NCI-H446 (cell line): ENCODE measurements around the gene COL6A3.
"Not testable (repeated sequence)": the region's sequence is repeated elsewhere in the genome, so short reads cannot be mapped to it uniquely, and the experiment has no call there.

Experiments
- DNase-seq, 2 experiments: peaks; one replicate each; lab custom pipeline; 2025; lab: John Stamatoyannopoulos, UW

COL6A3 gene

DNA sequence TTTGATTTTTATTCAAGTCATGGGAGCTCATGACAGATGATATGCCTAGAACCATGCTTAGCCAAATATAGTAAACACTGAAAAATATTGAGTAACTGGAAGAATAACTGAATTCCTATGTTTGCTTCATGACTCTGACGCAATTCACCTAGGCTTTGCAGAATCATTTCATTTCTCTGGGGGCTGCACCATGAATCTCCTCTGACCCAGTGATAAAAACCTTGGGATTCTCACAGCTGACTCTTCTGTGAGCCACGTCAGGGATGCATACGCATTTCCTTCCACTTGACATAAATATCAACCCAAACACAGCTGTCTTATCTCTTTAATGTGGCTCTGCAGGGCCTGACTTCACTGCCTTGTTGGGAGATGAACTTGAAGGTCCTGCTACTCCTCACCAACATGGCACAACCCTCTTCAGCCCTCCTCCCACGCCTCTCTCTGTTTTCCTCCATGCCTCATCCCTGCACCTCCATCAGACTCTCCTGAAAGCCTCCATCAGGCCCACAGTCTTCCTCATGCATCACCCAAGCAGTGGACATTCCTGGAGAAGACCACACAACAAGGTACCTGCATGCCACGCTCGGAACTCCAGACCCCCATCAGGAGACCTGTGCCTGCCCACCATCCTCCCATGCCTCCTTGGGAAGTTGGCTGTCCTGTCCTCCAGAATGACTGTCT is 29.8 kb downstream of the COL6A3 start:
- DNase-seq: no peak

DNA sequence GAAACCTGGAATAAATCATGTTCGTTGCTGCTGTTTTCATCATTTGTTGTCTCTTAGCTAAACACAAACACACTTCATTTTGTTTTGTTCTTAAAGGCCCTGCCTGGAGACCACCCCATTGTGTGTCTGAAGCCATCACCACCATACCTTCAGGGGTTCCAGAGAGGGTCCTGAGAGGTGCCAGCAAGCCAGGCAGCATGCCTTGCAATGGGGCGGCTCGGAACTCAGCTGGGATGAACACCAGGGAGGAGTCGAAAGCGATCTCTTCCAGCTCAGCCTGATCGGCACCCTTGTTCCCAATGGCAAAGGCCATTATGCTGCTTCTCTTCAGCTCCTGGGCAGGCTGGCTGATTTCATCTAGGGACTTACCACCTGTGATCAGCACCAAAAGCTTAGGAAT is 33.2 kb downstream of the COL6A3 start:
- no peak for DNase-seq

DNA sequence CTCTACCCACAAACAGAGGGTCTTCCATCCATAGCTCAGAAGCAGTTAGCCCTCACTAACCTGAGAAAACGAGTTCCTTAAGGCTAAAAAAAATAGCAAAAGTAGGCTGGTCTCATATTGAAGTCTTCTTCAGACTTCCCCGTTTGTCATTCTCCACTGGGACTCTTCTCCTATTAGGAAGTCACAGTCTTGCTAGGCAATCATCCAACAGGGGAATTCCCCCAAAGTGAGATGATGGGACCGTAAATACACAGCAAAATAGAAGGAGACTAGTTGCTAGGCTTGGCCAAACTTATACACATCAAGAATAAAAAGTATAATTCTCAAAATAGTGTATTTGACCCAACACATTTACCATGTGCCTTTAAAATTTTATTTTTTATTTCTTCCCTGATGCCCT is 34.3 kb downstream of the COL6A3 start:
- no peak for DNase-seq

DNA sequence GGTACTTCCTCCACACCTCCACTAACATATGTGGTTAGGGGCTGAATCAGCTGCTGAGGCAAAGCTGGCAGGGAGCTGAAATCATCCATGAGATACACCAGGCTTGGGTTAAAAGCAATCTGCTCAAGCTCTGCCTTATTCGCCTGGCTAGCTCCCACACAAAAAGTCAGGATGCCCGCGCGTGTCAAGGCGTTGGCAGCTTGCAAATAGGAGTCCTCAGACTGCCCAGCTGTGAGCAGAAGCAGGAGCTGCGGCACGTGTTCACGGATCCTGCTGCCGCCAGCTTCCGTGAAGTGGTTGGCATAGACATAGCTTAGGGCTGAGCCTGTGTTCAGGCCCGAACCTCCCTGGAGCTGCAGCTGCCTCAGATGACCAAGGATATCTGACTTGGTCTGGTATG is 35.3 kb downstream of the COL6A3 start:
- no peak for DNase-seq

DNA sequence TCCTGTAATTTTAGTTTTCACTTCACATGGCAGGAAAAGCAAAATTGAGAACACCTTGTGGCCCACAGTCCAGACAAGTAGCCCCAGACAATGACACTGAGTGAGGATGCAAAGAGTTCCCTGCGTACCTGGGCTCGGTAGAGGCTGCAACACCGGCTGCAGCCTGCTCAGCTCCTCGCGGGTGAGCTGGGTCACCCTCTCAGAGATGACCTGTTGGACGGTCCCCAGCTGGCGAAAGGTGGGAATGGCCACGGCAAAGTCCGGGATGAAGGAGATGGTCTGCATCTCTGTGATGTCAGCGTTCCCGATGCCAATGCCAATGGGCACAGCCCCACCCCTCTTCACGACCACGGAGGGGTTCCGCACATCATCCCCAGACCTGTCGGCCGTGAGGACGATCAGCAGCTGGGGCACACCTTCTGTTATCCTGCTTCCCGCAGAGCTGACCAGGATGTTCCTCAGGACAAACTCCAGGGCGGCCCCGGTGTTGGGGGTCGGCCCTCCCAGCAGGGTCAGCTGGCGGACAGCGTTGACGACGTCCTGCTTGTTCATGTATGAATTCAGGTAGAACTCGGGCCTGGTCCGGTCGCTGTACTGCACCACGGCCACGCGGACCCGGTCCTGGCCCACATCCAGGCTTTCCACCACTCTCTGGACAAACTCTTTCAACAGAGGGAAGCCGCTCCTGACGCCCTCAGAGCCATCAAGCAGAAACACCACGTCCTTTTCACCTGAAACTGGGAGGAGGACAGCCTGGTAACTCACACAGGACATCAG is 39.5 kb downstream of the COL6A3 start:
- no peak for DNase-seq

DNA sequence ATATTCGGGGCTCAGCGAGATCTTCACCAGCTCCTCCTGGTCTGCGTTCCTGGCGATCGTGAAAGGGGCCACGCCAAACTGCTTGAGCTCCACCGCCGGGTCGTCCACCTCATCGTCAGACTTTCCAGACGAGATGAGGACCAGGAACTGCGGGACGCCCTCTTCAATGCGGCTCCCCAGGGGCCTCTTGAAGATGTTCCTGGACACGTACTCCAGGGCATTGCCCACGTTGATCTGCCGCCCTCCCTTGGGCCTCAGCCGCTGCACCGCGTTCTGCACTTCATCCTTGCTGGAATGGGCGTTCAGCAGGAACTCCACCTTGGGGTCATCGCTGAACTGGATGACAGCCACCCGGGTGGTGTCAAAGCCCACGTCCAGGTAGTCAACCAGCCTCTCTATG is 42.1 kb downstream of the COL6A3 start:
- DNase-seq: no peak

DNA sequence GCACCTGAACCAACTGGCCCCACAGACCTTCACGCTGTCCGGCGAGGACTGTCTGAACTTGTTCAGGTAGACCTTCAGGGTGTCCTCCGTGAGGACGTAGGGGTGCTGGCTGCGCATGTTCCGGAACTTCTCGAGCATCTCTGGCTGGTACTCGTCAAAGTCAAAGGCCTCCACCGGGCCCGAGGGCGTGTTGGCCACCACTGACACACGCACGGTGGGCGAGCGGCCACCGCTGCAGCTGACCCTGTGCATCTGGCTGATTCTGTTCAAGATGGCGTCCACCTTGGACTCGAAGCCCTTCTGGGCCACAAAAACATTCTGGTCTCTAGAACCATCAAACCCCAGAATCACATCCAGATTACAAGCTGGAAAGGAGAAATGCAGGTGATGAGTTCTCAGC is 48.3 kb downstream of the COL6A3 start:
- DNase-seq: no peak

DNA sequence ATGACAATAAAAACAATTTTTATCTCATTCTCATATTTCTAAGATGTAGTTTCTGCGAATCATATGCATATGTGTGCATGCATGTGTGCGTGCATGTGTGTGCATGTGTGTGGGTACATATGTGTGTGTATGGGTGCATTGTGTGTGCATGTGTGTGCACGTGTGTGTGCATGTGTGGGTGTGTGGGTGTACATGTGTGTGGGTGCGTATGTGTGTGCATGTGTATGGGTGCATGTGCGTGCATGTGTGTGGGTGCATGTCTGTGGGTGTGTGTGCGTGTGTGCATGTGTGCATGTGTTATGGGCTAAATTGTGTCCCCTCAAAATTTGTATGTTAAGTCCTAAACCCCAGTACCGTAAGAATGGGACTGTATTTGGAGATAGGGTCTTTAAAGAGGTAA is 49.3 kb downstream of the COL6A3 start:
- no peak for DNase-seq

DNA sequence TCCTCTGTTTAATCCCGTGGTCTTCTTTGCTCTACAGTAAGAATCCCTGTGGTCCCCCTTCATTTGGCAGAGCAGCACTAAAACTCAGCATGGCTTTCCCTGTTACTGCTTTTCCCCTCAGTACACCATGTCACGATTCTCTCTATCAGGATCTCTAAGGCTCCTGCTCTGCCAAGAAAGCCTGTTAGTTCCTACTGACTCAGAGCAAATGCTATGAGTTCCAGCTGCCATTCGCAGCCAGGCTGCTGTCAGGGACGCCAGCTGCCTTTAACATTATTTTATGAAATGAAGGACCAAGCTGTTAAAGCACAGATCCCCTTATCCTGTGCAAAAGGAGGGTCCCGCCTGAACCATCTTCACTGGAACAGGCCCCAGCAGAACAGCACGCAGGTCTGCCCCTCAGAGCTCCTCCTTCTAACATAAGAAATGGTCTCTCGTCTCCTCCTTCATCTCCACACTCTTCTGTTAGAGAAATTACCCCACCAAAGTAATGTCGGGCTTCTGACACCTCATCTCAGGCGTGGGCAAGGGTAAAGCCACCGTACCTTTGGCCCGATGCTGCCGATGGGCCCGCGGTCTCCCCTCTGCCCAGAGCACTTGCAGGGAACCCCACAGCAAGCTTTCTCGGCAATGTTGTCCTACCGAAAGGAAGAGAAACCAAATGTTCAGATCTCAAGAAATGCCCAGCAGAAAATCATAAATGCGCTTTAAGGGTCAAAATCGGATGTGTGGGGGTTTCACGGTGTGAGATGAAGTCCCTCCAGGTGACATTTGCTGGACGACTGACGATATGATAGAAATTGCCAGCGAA is 52.6 kb downstream of the COL6A3 start:
- peak in 1 of 2 experiments; percentile 44 for DNase-seq

DNA sequence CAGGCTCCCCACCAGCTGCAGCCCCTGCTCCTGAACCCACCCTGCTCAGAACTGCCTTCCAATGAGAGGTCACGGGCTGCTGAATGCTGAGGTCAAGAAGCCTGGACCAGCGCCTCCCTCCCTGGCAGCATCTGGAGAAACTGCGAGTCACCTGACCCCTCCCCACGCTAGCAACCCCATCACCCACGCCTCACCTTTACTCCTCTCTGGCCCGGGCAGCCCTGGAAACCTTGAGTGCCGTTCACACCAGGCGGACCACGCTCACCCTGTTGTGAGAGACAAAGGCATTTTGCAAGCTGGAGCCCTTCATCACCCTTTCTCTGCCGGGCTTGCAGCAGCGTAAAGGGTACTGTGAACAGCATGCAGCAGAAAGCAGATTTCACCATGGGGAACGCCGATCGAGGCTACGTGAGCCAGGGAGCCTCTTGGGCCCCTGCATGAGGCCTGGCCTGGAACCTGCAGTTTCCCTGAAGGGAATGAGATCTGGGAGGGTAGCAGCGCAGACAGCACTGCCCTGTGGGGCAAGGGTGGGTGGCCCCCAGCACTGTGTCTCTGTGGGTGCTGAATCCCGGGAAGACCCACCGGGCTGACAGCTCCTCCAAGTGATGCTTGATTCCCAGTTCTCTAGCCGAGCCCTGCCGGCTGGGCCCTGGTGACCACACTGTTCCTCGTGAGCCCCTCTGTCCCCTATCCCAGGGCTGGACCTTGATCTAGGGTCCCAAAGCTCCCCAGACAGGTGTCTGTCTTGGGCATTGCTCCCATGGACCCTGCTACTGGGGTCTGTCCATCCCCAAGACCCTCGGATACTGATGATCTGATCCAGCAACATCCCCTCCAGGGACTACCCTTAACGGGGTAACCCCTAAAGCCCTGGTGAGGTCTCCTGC is 53.8 kb downstream of the COL6A3 start:
- DNase-seq: no peak

DNA sequence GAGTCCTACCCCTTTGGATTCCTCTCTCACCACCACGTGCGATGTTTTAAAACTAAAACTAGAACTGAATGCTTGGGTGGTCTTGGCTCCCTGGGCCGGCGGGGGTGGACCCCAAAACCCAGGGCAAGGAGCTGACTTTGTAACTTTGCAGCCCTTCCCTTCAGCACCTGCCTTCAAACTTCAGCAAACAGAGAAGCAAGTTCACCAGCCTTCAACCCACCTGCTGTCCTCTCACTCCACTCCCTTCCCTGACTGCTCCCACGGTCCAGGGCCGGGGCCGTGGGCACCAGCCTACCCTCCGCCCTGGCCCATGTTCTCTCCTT is 54.5 kb downstream of the COL6A3 start:
- DNase-seq: no peak

DNA sequence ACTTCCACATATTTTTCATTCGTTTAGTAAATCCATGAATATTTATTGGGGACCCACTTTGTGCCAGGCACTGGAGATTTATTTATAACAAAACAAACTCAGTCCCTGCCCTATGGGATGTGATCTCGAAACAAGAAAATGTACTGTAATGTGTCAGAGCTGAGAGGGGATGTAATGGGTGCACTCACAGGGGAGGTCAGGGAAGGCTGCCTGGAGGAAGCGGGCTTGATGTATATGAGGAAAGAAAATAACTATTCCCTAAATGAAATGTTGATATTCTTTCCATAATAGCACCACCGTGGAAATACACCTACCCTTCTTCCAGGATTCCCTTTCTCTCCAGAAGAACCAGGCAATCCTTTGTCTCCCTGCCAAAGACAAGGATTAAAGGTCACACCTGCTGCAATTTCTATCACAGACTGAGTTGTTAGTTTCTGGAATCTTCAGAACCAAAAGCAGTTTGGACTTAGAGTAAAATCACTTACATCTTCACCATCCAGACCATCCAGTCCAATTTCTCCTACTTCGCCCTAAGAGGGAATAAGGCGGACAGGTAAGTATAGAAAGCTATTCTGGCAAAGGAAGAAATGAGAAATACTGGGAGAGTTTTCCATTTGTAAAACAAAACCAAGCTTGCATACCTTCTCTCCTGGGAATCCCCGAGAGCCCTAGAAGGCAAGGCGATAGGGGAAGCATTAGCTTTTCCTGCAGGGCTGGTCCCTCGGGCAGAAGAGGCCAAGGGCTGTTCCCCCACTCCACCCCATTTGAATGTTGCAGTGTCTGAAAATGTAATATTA is 55.0 kb downstream of the COL6A3 start:
- DNase-seq: no peak

DNA sequence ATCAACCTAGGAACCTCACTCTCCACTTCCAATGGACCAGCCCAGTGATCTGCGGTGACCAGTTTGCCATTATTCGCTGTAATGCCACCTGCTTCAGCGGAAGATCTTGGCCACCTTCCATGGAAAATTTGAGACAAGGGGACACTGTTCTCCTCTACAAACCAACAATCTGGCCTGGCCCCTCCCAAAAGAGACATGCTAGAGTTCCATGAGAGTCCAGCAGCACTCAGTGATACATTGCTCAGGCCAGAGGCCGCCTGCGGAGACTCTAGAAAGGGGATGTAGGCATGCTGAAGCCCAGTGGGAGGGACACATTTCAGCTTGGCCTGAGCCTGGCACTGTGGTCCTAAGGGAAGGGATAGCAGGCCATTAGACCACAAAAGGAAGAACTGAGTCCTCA is 58.3 kb downstream of the COL6A3 start:
- no peak for DNase-seq

DNA sequence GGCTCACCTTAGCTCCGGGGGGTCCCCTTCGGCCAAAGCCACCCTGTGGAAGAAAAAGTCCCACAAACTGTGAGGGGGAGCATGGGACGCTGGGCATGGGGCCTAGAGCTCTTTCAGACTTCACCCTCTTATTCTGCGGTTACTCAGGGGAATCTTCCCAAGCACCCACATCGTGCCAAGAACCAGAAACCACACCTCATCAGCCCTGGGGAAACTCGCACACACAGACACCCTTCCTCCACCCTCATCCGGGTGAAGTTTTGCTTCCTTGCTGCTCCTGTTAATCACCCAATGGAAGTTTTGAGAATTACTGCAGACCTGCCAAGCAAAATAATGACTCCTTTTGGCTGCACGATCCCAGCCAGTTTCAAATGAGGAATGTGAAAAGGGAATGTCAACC is 59.1 kb downstream of the COL6A3 start:
- no peak for DNase-seq

DNA sequence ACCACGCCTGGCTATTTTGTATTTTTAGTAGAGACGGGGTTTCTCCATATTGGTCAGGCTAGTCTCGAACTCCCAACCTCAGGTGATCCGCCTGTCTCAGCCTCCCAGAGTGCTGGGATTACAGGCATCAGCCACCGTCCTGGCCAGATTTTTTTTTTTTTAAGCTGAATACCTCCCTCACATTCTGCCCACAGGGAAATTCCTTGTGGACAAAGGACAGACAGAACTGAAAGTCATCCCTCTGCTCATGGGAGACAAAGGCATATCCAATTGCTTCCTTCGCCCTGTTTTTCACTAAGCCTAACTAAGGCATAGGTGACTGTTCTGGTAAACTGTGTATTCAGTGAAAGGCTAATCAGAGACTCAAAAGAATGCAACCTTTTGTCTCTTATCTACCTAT is 59.8 kb downstream of the COL6A3 start:
- not testable (repeated sequence) for DNase-seq

DNA sequence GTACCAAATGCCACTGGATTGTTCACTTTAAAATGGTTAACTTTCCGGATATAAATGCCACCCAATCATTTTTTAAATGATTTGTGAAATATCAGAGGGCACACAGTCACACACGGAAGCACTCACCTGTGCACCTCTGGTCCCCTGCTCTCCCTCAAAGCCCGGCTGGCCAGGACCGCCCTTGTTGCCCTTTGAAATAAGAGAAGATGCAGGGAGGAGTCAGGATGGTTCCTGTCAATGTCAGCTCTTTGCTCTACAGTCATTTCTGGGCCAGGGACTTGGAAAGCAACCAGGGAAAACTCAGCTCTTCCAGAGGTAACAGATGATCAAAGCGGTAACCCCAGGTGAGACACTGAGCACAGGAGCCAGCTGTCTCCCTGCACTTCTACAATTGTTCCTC is 60.7 kb downstream of the COL6A3 start:
- no peak for DNase-seq

DNA sequence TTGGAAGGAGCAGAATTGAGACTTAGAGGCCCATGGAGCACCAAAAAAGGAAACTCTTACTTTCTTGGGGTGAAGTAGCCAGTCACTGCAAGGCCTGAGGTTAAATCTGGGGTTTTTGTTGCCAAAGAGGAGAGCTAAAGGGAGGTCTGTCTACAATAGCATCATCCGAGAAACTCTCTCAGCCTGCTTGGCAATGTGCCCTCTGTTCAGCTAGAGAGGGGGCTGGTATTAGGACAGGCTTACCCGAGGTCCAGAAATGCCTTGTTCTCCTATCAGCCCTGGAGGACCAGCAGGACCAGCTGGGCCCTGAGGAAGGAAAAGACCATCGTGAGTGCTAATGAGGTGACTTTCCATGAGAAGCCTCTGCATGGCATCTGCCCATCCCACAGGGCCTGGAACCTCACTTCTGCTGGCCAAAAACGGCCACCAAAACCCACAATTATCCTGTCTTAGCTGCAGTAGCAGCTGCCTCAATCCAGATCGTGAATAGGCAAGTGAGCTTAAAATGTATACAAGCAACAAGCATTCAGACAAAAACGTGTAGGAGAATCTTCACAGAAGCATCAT is 61.6 kb downstream of the COL6A3 start:
- no peak for DNase-seq

DNA sequence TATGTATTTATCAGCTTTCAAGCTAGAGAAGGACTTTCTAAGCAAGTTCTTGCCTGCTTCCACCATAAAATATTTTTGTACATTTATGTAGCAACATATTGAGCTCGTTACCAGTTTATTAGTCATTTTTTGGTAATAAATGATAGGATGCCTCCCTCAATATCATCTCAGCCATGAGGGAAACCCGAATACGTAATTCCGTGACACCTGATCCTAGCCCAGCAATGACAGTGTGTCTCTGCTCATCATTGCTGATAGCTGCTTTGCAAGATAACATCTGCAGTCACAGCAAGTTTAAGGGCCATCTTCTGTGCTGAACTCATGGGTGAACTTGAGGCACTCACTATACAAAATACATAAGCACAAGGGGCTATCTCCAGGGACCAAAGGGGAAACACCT is 62.2 kb downstream of the COL6A3 start:
- DNase-seq: no peak

DNA sequence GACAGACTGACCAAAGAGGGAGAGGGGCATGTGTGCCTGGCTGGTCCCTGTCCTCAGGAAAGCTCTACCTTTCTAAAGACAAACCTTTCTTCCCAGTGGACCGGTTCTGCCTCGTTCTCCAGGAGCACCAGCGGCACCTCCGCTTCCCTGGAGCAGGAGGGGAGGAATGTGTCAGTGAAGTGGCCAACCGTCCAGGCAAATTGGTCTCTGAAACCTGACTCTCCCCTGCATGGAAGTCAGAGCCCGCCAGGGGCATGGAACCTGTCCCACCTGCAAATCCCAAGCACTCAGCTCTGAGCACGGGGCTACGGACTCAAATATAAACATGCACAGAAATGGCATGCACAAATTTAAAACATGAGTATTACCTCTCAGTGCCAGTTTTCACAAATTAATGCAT is 62.9 kb downstream of the COL6A3 start:
- no peak for DNase-seq

DNA sequence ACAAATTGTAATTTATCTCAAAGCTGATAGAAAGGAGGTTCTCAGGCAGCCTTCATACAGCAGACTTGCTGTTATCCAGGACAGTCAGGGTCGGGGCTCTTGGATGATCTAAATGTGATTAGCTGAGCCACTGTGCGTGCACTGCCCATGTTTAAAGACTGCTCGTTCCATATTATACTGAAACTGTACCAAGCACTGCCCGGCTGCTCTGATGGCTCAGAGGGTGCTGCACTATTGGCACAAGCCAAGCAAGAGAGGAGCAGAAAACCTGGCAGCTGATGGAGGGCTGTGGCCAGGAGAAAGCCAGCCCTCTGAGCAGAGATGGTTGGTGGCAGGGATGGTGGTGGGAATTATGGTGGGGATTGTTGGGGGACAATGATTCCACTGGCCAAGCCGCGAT is 63.4 kb downstream of the COL6A3 start:
- DNase-seq: no peak

DNA sequence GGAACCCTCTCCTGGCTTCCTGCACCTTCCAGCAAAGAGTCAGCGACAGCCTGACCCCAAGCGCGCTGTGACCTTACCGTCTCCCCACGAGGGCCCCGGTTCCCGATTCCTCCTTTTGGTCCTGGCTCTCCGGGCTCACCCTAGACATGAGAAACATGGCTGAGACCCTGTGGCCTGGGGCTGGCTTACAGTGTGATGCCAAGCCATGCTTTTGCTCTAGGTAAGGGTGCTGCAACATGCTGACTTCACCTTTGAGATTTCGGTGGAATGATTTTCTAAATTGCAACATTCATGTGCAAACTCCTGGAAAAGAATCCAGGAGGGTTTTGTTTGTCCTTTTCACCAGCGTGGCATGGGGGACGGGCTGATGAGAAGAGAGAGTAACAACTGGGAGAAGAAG is 63.9 kb downstream of the COL6A3 start:
- no peak for DNase-seq
